ENCODE results near the gene HCFC2.
A peak's percentile ranks its signal among the peaks of the same experiment; 100 is the strongest.

HCFC2 gene

DNA sequence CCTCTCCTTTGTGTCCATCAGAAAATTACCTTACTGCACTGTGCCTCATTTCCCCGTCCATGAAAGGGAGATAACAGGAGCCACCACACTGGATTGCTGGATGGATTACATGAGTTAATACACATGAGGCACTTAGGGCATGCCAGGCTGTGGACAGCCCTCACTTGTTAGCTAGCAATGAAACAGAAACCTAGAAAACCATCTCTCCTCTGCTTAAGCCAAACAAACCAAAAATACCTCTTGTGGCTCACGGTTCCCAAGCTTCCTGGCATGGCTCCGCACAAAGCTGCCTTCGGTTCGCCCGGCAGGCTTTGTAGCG is 660 bp upstream of the HCFC2 start:
- Histone ChIP-seq H2AFZ (ENCODE audit: low read length) (no peak overlapping the region), H3K27ac (ENCODE audit: low read depth, low read length, poor library complexity, severe bottlenecking) (no peak overlapping the region), H3K27me3 (ENCODE audit: insufficient read depth, low read length) (no peaks in the 10 kb centered on the region), H3K9me2 (ENCODE audit: low read depth, low read length) (no peaks in the 10 kb centered on the region), H3K9me3 (ENCODE audit: low read length) (no peaks in the 10 kb centered on the region), H4K20me1 (ENCODE audit: insufficient read depth, low read length) (no peaks in the 10 kb centered on the region), H3K4me2 (ENCODE audit: low read length) (peak overlapping the region; percentile 99), H3K79me2 (ENCODE audit: insufficient read depth, low read length) (no peaks in the 10 kb centered on the region), H3F3A (ENCODE audit: insufficient read depth, low read length) (no peaks in the 10 kb centered on the region), H3K4me3 (ENCODE audit: low read depth, low read length, poor library complexity, severe bottlenecking) (peak overlapping the region; percentile 97), H3K4me1 (ENCODE audit: insufficient read depth, low read length, severe bottlenecking) (peaks cover 11% of the 10 kb centered on the region), H3K36me3 (ENCODE audit: insufficient read depth, low read length) (no peaks in the 10 kb centered on the region), H3K9ac (ENCODE audit: low read length) (peak overlapping the region; percentile 85)
- no peak for TF ChIP-seq CTCF (IDR thresholded peaks at IDR 0.05; ENCODE audit: low read length)
- TF ChIP-seq EZH2 (IDR thresholded peaks at IDR 0.05; ENCODE audit: borderline replicate concordance, low read length), result no peak

GRCh38 chr12:104064842-104065427 is 604 bp downstream of the HCFC2 start:
- Histone ChIP-seq H3K4me1 (ENCODE audit: insufficient read depth, low read length, severe bottlenecking) (peaks cover 11% of the 10 kb centered on the region), H3K36me3 (ENCODE audit: insufficient read depth, low read length) (no peaks in the 10 kb centered on the region), H3K79me2 (ENCODE audit: insufficient read depth, low read length) (no peaks in the 10 kb centered on the region), H3K9ac (ENCODE audit: low read length) (peak overlapping the region; percentile 85), H3K9me3 (ENCODE audit: low read length) (no peaks in the 10 kb centered on the region), H2AFZ (ENCODE audit: low read length) (no peak overlapping the region), H3F3A (ENCODE audit: insufficient read depth, low read length) (no peaks in the 10 kb centered on the region), H3K27ac (ENCODE audit: low read depth, low read length, poor library complexity, severe bottlenecking) (no peak overlapping the region), H3K9me2 (ENCODE audit: low read depth, low read length) (no peaks in the 10 kb centered on the region), H3K4me2 (ENCODE audit: low read length) (peak overlapping the region; percentile 99), H3K4me3 (ENCODE audit: low read depth, low read length, poor library complexity, severe bottlenecking) (peak overlapping the region; percentile 97), H4K20me1 (ENCODE audit: insufficient read depth, low read length) (no peaks in the 10 kb centered on the region), H3K27me3 (ENCODE audit: insufficient read depth, low read length) (no peaks in the 10 kb centered on the region)
- TF ChIP-seq EZH2 (IDR thresholded peaks at IDR 0.05; ENCODE audit: borderline replicate concordance, low read length) (no peak), CTCF (IDR thresholded peaks at IDR 0.05; ENCODE audit: low read length) (no peak)

GRCh38 chr12:104072099-104072498 is 7.8 kb downstream of the HCFC2 start:
- Histone ChIP-seq H4K20me1 (ENCODE audit: insufficient read depth, low read length) (no peaks in the 10 kb centered on the region), H3F3A (ENCODE audit: insufficient read depth, low read length) (no peaks in the 10 kb centered on the region), H3K4me2 (ENCODE audit: low read length) (no peak overlapping the region), H3K36me3 (ENCODE audit: insufficient read depth, low read length) (no peaks in the 10 kb centered on the region), H3K4me1 (ENCODE audit: insufficient read depth, low read length, severe bottlenecking) (no peaks in the 10 kb centered on the region), H2AFZ (ENCODE audit: low read length) (no peak overlapping the region), H3K9me2 (ENCODE audit: low read depth, low read length) (no peaks in the 10 kb centered on the region), H3K4me3 (ENCODE audit: low read depth, low read length, poor library complexity, severe bottlenecking) (no peak overlapping the region), H3K27ac (ENCODE audit: low read depth, low read length, poor library complexity, severe bottlenecking) (no peak overlapping the region), H3K79me2 (ENCODE audit: insufficient read depth, low read length) (no peaks in the 10 kb centered on the region), H3K9ac (ENCODE audit: low read length) (no peak overlapping the region), H3K9me3 (ENCODE audit: low read length) (no peaks in the 10 kb centered on the region), H3K27me3 (ENCODE audit: insufficient read depth, low read length) (no peaks in the 10 kb centered on the region)
- TF ChIP-seq CTCF (IDR thresholded peaks at IDR 0.05; ENCODE audit: low read length), result no peak
- TF ChIP-seq EZH2 (IDR thresholded peaks at IDR 0.05; ENCODE audit: borderline replicate concordance, low read length), result no peak
